HepG2 (cell line): Measurements from ENCODE around the gene FAM81A. TPM values are rescaled to one million over a fixed set of nuclear protein-coding genes. Genes with fewer than 3 reads are reported as not detected.
"Not testable (repeated sequence)": the region's sequence is repeated elsewhere in the genome, so short reads cannot be mapped to it uniquely, and the experiment has no call there.

Experiments used
- ATAC-seq: fragments of 200-7000 bp; cut with Tn5 transposase; 3 replicates; pipeline ENCODE4 v1.9.1; 2020; ENCODE audit warnings: mild to moderate bottlenecking, moderate library complexity
- BruUV-seq: library from RNA; stranded (reverse); fragments of 400-500 nt; replicated peaks from 2 replicates; lab custom pipeline; 2021; lab: Mats Ljungman, UMichigan
- CTCF ChIA-PET: fragments of 300-600 bp; formaldehyde crosslinking; extraction: SDS; loops from one replicate; lab custom pipeline; 2021; ENCODE audit warnings: low total read pairs, inconsistent platforms, low intra/inter-chr PET ratio; lab: Yijun Ruan, JAX
- POLR2A ChIA-PET: fragments of 350-600 bp; sonication (Branson Sonifier 250); formaldehyde crosslinking; loops from one replicate; lab custom pipeline; 2020; ENCODE audit warnings: antibody characterized with exemption, inconsistent platforms; lab: Yijun Ruan, JAX
- DNase-seq: peaks from one replicate; pipeline ENCODE4 v3.0.0-alpha.2; 2015; ENCODE audit warnings: low spot score
- FAIRE-seq: peaks from 3 replicates; lab custom pipeline; 2011; peaks lifted over from hg19 to GRCh38; lab: Jason Lieb, UNC
- H2AFZ ChIP-seq: one replicate; pipeline ENCODE4 v1.6.1; 2011; ENCODE audit warnings: low read length, inconsistent platforms
- H3K27ac ChIP-seq: fragments of 300-600 bp; 3 replicates; pipeline ENCODE4 v1.8.0; 2011; ENCODE audit warnings: mixed run types, mild to moderate bottlenecking, mixed read lengths, low read length, inconsistent platforms; ENCODE audit not compliant: insufficient read depth; ENCODE audit errors: extremely low read length
- H3K27me3 ChIP-seq, 2 experiments: fragments of 200-600 bp in 1 of 2; 2 replicates in 1 of 2; 3 replicates in 1 of 2; pipeline versions ENCODE4 v1.6.0 to v1.8.0; 2011; ENCODE audit warnings: low read length in 2 of 2, mild to moderate bottlenecking in 2 of 2, moderate library complexity in 2 of 2, inconsistent platforms in 1 of 2; ENCODE audit not compliant: insufficient read depth in 2 of 2, control insufficient read depth in 1 of 2
- H3K36me3 ChIP-seq, 2 experiments: fragments of 200-600 bp in 1 of 2; replicated peaks in 1 of 2; 2 replicates in 1 of 2; 3 replicates in 1 of 2; pipeline versions ENCODE4 v1.5.1 to v1.8.0; 2011; ENCODE audit warnings: low read length in 2 of 2, inconsistent platforms in 1 of 2; ENCODE audit not compliant: insufficient read depth in 2 of 2, control insufficient read depth in 1 of 2
- H3K4me1 ChIP-seq: 2 replicates; pipeline ENCODE4 v1.5.1; 2012; ENCODE audit warnings: low read length, inconsistent platforms; ENCODE audit not compliant: insufficient read depth
- H3K4me2 ChIP-seq: 2 replicates; pipeline ENCODE4 v1.6.0; 2011; ENCODE audit warnings: low read depth, low read length, inconsistent platforms
- H3K4me3 ChIP-seq, 3 experiments: fragments of 200-600 bp in 1 of 3; sonication (generic), shearing (Covaris generic) in 1 of 3; replicated peaks in 1 of 3; 2 replicates each; pipeline ENCODE4 v1.5.1; 2011 to 2016; ENCODE audit warnings: low read length in 3 of 3, inconsistent platforms in 2 of 3, low read depth in 2 of 3, mild to moderate bottlenecking in 2 of 3, control low read depth in 1 of 3, mixed read lengths in 1 of 3; ENCODE audit not compliant: insufficient read depth in 1 of 3
- H3K79me2 ChIP-seq: one replicate; pipeline ENCODE4 v1.6.1; 2011; ENCODE audit warnings: low read length, inconsistent platforms; ENCODE audit not compliant: insufficient read depth
- H3K9ac ChIP-seq: 2 replicates; pipeline ENCODE4 v1.6.0; 2011; ENCODE audit warnings: mild to moderate bottlenecking, low read depth, low read length, inconsistent platforms; ENCODE audit not compliant: insufficient read depth
- H3K9me3 ChIP-seq: 2 replicates; pipeline ENCODE4 v1.5.1; 2012; ENCODE audit warnings: mild to moderate bottlenecking, low read length
- H4K20me1 ChIP-seq: 2 replicates; pipeline ENCODE4 v1.6.0; 2011; ENCODE audit warnings: inconsistent platforms, mild to moderate bottlenecking, low read length, moderate library complexity; ENCODE audit not compliant: insufficient read depth
- FOXA1 ChIP-seq, 2 experiments: fragments of 450-650 bp in 1 of 2; sonication (generic) in 1 of 2; formaldehyde crosslinking in 1 of 2; IDR thresholded peaks; 2 replicates each; pipeline versions ENCODE4 v1.4.0 to v1.6.1; 2016 to 2020; ENCODE audit warnings: missing genetic modification reagents in 1 of 2
- ZNF775 ChIP-seq: sonication (generic); formaldehyde crosslinking; IDR thresholded peaks from 2 replicates; pipeline ENCODE4 v1.4.0; 2020; ENCODE audit warnings: missing genetic modification reagents, mild to moderate bottlenecking, moderate library complexity, borderline replicate concordance
- WGBS: methylation state at CpG from one replicate; pipeline ENCODE4 v1.1.6; 2017; ENCODE audit warnings: low lambda C conversion rate; 5-methylcytosine and 5-hydroxymethylcytosine counted together
- in situ Hi-C: cut with HindIII; loops from 2 replicates; pipeline ENCODE4 v1.10.0; 2017; ENCODE audit warnings: low pct_unique_long_range_greater_than_20kb; ENCODE audit not compliant: extremely low pct_ligation_motif_present
- intact Hi-C: fragments of 100-400 bp; cut with micrococcal nuclease; formaldehyde crosslinking; loops from one replicate; pipeline ENCODE4 v1.10.0; 2022; ENCODE audit not compliant: unreplicated experiment
- polyA plus RNA-seq, 8 experiments: library from polyadenylated mRNA; depleted of rRNA in 3 of 8; stranded (reverse) in 7 of 8; unstranded in 1 of 8; fragments of >200 nt; fragmentation: Illumina TruSeq in 4 of 8; extraction: Trizol in 4 of 8; gene quantifications; 2 replicates each; pipeline versions ENCODE4 v1.2.1 to v1.2.3, GENCODE V29; 2011 to 2016; ENCODE audit warnings: low read depth in 4 of 8, missing spikeins in 1 of 8, mixed read lengths in 1 of 8; ENCODE audit not compliant: insufficient read depth in 1 of 8
- total RNA-seq, 5 experiments: library from RNA; depleted of rRNA; stranded (reverse); fragments of >200 nt; fragmentation: Illumina TruSeq; extraction: Trizol; gene quantifications; 2 replicates each; pipeline ENCODE4 v1.2.3, GENCODE V29; 2016; ENCODE audit warnings: low read depth in 1 of 5
- TF ChIP-seq, protein P1 (sequence below): sonication (generic); IDR thresholded peaks from 2 replicates; pipeline ENCODE4 v1.6.1; 2016; ENCODE audit warnings: low read depth, borderline replicate concordance
- TF ChIP-seq, protein P2 (sequence below): sonication (generic); formaldehyde crosslinking; IDR thresholded peaks from 2 replicates; pipeline ENCODE4 v1.8.1; 2023; ENCODE audit warnings: mild to moderate bottlenecking, missing genetic modification reagents
- TF ChIP-seq, protein P3 (sequence below): sonication (generic); formaldehyde crosslinking; IDR thresholded peaks from 2 replicates; pipeline ENCODE4 v1.4.0; 2020; ENCODE audit warnings: missing genetic modification reagents
- TF ChIP-seq, protein P4 (sequence below): sonication (generic); formaldehyde crosslinking; conservative IDR thresholded peaks from 2 replicates; pipeline ENCODE4 v1.4.0; 2020; ENCODE audit warnings: mild to moderate bottlenecking, missing genetic modification reagents, moderate library complexity

FAM81A gene
- total and polyA plus RNA-seq, 2 of the 13 experiments (the other 11 are each of a cell fraction or from before 2014, with no cell fraction given): 0.09 TPM; not detected in 1

DNA sequence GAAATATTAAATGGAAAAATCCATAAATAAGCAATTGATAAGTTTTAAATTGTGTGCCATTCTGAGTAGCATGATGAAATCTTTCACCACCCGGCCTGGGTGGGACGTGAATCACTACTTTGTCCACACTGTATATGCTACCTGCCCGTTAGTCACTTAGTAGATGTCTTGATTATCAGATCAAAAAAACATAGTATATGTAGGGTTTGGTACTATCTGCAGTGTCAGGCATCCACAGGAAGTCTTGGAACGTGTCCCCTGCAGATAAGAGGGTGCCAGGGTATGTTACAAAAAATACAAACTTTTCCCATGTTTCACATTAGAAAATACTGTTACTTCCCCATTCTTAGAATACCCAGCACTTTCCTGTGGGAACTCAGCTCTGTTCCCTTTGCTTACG lies 35.2 kb downstream of the FAM81A start (continued):
- TF ChIP-seq, protein P1, sequence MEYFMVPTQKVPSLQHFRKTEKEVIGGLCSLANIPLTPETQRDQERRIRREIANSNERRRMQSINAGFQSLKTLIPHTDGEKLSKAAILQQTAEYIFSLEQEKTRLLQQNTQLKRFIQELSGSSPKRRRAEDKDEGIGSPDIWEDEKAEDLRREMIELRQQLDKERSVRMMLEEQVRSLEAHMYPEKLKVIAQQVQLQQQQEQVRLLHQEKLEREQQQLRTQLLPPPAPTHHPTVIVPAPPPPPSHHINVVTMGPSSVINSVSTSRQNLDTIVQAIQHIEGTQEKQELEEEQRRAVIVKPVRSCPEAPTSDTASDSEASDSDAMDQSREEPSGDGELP: no peak
- TF ChIP-seq FOXA1 (IDR thresholded peaks at IDR 0.05) (no peak), FOXA1 (CRISPR knock-in tag; IDR thresholded peaks at IDR 0.05) (no peak), ZNF775 (no peak)
- TF ChIP-seq, protein P2, sequence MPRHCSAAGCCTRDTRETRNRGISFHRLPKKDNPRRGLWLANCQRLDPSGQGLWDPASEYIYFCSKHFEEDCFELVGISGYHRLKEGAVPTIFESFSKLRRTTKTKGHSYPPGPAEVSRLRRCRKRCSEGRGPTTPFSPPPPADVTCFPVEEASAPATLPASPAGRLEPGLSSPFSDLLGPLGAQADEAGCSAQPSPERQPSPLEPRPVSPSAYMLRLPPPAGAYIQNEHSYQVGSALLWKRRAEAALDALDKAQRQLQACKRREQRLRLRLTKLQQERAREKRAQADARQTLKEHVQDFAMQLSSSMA (CRISPR knock-in tag): no peak

DNA sequence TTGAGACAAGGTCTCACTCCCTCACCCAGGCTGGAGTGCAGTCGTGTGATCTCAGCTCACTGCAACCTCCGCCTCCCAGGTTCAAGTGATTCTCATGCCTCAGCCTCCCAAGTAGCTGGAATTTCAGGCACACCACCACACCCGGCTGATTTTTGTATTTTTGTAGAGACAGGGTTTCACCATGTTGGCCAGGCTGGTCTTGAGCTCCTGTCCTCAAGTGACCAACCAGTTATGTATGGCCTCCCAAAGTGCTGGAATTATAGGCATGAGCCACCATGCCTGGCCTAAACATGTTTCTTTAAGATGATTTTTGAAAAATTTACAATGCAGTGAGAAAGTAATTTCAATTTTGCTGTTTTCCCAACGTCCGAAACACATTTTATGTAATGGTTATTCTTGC lies 37.2 kb downstream of the FAM81A start:
- H3K27ac ChIP-seq, POLR2A ChIA-PET, H3K9ac ChIP-seq, FAIRE-seq, ATAC-seq, H4K20me1 ChIP-seq, H2AFZ ChIP-seq, CTCF ChIA-PET, H3K4me2 ChIP-seq, intact Hi-C loops, DNase-seq, BruUV-seq, H3K4me1 ChIP-seq, H3K9me3 ChIP-seq, H3K36me3 ChIP-seq, H3K79me2 ChIP-seq, H3K27me3 ChIP-seq, H3K4me3 ChIP-seq: not testable (repeated sequence)
- 36% methylated on average over 5 of the region's 5 CpGs for WGBS
- in situ Hi-C loops: loop anchor here (25.0 kb wide), 1 partner anchor 1238 kb away; no protein-coding TSS in a partner anchor

DNA sequence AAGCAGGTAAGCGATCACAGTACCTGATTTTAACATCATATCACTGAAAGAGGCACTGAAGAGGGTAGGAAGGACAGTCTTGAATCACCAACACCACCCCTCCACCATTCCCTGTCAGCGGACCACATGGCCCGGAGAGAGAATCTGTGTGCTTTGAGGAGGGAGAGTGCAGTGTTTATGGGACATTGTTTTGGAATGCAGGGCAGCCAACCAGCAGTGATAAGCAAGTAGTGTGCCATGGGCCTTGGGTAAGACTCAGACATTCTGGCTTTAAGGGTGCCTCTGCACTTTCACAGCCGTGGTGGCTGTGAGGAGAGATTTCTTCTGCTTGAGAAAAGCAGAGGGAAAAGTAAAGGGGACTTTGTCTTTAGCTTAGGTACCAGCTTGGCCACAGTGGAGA lies 46.4 kb downstream of the FAM81A start:
- intact Hi-C loops: no loop called here
- CTCF ChIA-PET: no interaction called here
- 45% methylated on average over 4 of the region's 4 CpGs for WGBS
- TF ChIP-seq, protein P3, sequence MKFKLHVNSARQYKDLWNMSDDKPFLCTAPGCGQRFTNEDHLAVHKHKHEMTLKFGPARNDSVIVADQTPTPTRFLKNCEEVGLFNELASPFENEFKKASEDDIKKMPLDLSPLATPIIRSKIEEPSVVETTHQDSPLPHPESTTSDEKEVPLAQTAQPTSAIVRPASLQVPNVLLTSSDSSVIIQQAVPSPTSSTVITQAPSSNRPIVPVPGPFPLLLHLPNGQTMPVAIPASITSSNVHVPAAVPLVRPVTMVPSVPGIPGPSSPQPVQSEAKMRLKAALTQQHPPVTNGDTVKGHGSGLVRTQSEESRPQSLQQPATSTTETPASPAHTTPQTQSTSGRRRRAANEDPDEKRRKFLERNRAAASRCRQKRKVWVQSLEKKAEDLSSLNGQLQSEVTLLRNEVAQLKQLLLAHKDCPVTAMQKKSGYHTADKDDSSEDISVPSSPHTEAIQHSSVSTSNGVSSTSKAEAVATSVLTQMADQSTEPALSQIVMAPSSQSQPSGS: no peak
- TF ChIP-seq, protein P4, sequence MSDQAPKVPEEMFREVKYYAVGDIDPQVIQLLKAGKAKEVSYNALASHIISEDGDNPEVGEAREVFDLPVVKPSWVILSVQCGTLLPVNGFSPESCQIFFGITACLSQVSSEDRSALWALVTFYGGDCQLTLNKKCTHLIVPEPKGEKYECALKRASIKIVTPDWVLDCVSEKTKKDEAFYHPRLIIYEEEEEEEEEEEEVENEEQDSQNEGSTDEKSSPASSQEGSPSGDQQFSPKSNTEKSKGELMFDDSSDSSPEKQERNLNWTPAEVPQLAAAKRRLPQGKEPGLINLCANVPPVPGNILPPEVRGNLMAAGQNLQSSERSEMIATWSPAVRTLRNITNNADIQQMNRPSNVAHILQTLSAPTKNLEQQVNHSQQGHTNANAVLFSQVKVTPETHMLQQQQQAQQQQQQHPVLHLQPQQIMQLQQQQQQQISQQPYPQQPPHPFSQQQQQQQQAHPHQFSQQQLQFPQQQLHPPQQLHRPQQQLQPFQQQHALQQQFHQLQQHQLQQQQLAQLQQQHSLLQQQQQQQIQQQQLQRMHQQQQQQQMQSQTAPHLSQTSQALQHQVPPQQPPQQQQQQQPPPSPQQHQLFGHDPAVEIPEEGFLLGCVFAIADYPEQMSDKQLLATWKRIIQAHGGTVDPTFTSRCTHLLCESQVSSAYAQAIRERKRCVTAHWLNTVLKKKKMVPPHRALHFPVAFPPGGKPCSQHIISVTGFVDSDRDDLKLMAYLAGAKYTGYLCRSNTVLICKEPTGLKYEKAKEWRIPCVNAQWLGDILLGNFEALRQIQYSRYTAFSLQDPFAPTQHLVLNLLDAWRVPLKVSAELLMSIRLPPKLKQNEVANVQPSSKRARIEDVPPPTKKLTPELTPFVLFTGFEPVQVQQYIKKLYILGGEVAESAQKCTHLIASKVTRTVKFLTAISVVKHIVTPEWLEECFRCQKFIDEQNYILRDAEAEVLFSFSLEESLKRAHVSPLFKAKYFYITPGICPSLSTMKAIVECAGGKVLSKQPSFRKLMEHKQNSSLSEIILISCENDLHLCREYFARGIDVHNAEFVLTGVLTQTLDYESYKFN: no peak

More for the DNA sequence above, 46.4 kb downstream of the FAM81A start:
- Histone ChIP-seq H3K4me1 (no peaks in the 10 kb centered on the region), H3K9me3 (no peaks in the 10 kb centered on the region; the same call in 1 of the 2 replicates), H3K36me3 (no peaks in the 10 kb centered on the region), H2AFZ (no peak overlapping the region), H3K79me2 (no peaks in the 10 kb centered on the region), H4K20me1 (no peaks in the 10 kb centered on the region), H3K27ac (no peak overlapping the region), H3K9ac (no peak overlapping the region), H3K4me2 (no peak overlapping the region), H3K4me3 (no peak overlapping the region), H3K27me3 (0 out of 5 replicates have a peak, but pooled peaks cover 0 to 5% of the 10 kb centered on the region in 2 experiments)
- in situ Hi-C loops: loop anchor here (25.0 kb wide), 1 partner anchor 1247 kb away; no protein-coding TSS in a partner anchor
- POLR2A ChIA-PET: no interaction called here
- no peak for FAIRE-seq
- BruUV-seq: no TSS peak
- no peak for ATAC-seq
- no peak for DNase-seq
